PC-9 (cell line): ENCODE results near the gene SELENOI. TPM values are rescaled to one million over a fixed set of nuclear protein-coding genes. Genes with fewer than 3 reads are reported as not detected.
A peak's percentile ranks its signal among the peaks of the same experiment; 100 is the strongest.

Experiments used
- BruUV-seq: library from RNA; stranded (reverse); fragments of 400-500 nt; replicated peaks from 2 replicates; lab custom pipeline; 2021; lab: Mats Ljungman, UMichigan
- CTCF ChIA-PET: fragments of 300-600 bp; sonication (Branson Sonifier 250); formaldehyde crosslinking; loops from one replicate; lab custom pipeline; 2022; ENCODE audit warnings: antibody characterized with exemption; lab: Charles Lee
- POLR2A ChIA-PET: fragments of 300-600 bp; sonication (Branson Sonifier 250); formaldehyde crosslinking; loops from one replicate; lab custom pipeline; 2022; ENCODE audit warnings: antibody characterized with exemption; ENCODE audit not compliant: unreplicated experiment; lab: Charles Lee
- DNase-seq, 2 experiments: peaks; one replicate each; pipeline versions ENCODE4 v3.0.0 to v3.0.0-alpha.2; 2015 to 2022; ENCODE audit warnings: mixed read lengths in 1 of 2
- H2AFZ ChIP-seq: fragments of 200-600 bp; sonication (generic); 2 replicates; pipeline ENCODE4 v1.8.1; 2017; ENCODE audit warnings: antibody characterized with exemption
- H3F3A ChIP-seq: fragments of 200-600 bp; sonication (generic); 2 replicates; pipeline ENCODE4 v1.8.1; 2017; ENCODE audit warnings: antibody characterized with exemption, mild to moderate bottlenecking, low read depth; ENCODE audit not compliant: insufficient read depth
- H3K27ac ChIP-seq: fragments of 200-600 bp; sonication (generic); 2 replicates; pipeline ENCODE4 v1.6.1; 2016; ENCODE audit warnings: mixed run types
- H3K27me3 ChIP-seq: fragments of 200-600 bp; sonication (generic); 2 replicates; pipeline ENCODE4 v1.6.1; 2016; ENCODE audit warnings: low read depth, mixed run types; ENCODE audit not compliant: insufficient read depth
- H3K36me3 ChIP-seq: fragments of 200-600 bp; sonication (generic); 2 replicates; pipeline ENCODE4 v1.6.1; 2016; ENCODE audit warnings: low read depth, mixed run types
- H3K4me1 ChIP-seq: fragments of 200-600 bp; sonication (generic); replicated peaks from 2 replicates; pipeline ENCODE4 v1.6.1; 2016; ENCODE audit warnings: mixed run types; ENCODE audit not compliant: insufficient read depth
- H3K4me2 ChIP-seq: fragments of 200-600 bp; sonication (generic); 2 replicates; pipeline ENCODE4 v1.6.1; 2017; ENCODE audit warnings: mixed run types
- H3K4me3 ChIP-seq: fragments of 200-600 bp; sonication (generic); 2 replicates; pipeline ENCODE4 v1.6.1; 2016; ENCODE audit warnings: mixed run types
- H3K79me2 ChIP-seq: fragments of 200-600 bp; sonication (generic); 2 replicates; pipeline ENCODE4 v1.6.1; 2017; ENCODE audit warnings: low read depth, mixed run types
- H3K9me2 ChIP-seq: fragments of 200-600 bp; sonication (generic); 2 replicates; pipeline ENCODE4 v1.8.1; 2017; ENCODE audit warnings: mild to moderate bottlenecking; ENCODE audit not compliant: insufficient read depth
- H3K9me3 ChIP-seq: fragments of 200-600 bp; sonication (generic); 2 replicates; pipeline ENCODE4 v1.8.1; 2016; ENCODE audit warnings: low read depth; ENCODE audit not compliant: insufficient read depth
- H4K20me1 ChIP-seq: fragments of 200-600 bp; sonication (generic); 2 replicates; pipeline ENCODE4 v1.8.1; 2017; ENCODE audit not compliant: insufficient read depth
- EZH2 ChIP-seq: fragments of 200-600 bp; sonication (generic); IDR thresholded peaks from 2 replicates; pipeline ENCODE4 v1.8.0; 2017; ENCODE audit warnings: antibody characterized with exemption, low read depth
- intact Hi-C: fragments of 100-400 bp; cut with micrococcal nuclease; formaldehyde crosslinking; loops from one replicate; pipeline ENCODE4 v1.10.0; 2022; ENCODE audit not compliant: unreplicated experiment
- total RNA-seq: library from RNA; stranded (reverse); gene quantifications from 2 replicates; pipeline ENCODE4 v1.2.3, GENCODE V29; 2021
- TF ChIP-seq, protein P1 (sequence below): fragments of 200-600 bp; sonication (generic); conservative IDR thresholded peaks from 2 replicates; pipeline ENCODE4 v1.6.1; 2017; ENCODE audit warnings: mixed run types, antibody characterized with exemption, mild to moderate bottlenecking, moderate library complexity

The SELENOI gene
- total RNA-seq, 1 experiment from 2014 or later = 60.8 TPM

DNA sequence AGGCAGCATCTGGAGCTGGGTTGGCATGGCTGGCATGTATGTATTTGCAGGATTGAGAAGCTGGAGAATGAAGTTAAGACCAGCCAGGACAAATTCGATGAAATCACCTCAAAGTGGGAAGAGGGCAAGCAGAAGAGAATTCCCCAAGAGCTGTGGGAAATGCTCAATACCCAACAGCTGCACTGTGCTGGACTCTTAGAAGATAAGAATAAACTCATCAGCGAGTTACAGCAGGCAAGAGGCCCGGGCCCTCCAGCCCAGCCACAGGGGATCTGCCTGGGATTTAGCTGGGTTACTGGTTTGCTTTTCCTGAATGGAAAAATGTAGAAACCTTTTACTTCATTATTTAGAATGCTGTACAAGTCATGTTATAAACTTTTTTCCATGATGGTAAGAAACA, 78.3 kb downstream of the SELENOI start:
- ChIA-PET CTCF (no interaction called here), POLR2A (no interaction called here)
- BruUV-seq = no TSS peak
- Histone ChIP-seq H3K36me3 (no peaks in the 10 kb centered on the region), H4K20me1 (no peaks in the 10 kb centered on the region), H3K4me2 (no peak overlapping the region), H3K4me3 (no peak overlapping the region), H2AFZ (no peak overlapping the region), H3F3A (no peaks in the 10 kb centered on the region), H3K9me3 (no peaks in the 10 kb centered on the region), H3K79me2 (no peaks in the 10 kb centered on the region), H3K27ac (no peak overlapping the region), H3K27me3 (no peaks in the 10 kb centered on the region), H3K9me2 (no peaks in the 10 kb centered on the region), H3K4me1 (no peaks in the 10 kb centered on the region)
- DNase-seq = no peak
- intact Hi-C loops = no loop called here
- TF ChIP-seq, protein P1, sequence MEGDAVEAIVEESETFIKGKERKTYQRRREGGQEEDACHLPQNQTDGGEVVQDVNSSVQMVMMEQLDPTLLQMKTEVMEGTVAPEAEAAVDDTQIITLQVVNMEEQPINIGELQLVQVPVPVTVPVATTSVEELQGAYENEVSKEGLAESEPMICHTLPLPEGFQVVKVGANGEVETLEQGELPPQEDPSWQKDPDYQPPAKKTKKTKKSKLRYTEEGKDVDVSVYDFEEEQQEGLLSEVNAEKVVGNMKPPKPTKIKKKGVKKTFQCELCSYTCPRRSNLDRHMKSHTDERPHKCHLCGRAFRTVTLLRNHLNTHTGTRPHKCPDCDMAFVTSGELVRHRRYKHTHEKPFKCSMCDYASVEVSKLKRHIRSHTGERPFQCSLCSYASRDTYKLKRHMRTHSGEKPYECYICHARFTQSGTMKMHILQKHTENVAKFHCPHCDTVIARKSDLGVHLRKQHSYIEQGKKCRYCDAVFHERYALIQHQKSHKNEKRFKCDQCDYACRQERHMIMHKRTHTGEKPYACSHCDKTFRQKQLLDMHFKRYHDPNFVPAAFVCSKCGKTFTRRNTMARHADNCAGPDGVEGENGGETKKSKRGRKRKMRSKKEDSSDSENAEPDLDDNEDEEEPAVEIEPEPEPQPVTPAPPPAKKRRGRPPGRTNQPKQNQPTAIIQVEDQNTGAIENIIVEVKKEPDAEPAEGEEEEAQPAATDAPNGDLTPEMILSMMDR = no peak
- TF ChIP-seq EZH2 = no peak

DNA sequence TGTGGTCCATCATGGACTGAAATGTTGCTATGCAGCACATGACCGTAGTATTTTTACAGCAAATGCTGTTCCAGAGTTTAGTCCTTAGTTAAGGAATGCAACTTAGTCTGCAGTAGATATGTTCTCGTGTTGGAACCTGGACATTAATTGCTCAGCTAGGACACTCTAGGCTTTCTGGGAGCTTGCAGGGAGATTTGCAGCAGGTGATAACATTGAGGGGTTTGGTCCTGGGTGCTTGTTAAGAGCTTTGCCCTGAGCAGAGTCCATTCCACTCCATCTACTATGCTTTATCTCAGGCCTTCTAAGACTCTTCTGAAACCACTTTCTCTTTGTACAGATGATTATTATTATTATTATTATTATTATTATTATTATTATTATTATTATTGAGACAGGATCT, 82.9 kb downstream of the SELENOI start:
- TF ChIP-seq, protein P1 = no peak
- POLR2A ChIA-PET = no interaction called here
- CTCF ChIA-PET = no interaction called here

DNA sequence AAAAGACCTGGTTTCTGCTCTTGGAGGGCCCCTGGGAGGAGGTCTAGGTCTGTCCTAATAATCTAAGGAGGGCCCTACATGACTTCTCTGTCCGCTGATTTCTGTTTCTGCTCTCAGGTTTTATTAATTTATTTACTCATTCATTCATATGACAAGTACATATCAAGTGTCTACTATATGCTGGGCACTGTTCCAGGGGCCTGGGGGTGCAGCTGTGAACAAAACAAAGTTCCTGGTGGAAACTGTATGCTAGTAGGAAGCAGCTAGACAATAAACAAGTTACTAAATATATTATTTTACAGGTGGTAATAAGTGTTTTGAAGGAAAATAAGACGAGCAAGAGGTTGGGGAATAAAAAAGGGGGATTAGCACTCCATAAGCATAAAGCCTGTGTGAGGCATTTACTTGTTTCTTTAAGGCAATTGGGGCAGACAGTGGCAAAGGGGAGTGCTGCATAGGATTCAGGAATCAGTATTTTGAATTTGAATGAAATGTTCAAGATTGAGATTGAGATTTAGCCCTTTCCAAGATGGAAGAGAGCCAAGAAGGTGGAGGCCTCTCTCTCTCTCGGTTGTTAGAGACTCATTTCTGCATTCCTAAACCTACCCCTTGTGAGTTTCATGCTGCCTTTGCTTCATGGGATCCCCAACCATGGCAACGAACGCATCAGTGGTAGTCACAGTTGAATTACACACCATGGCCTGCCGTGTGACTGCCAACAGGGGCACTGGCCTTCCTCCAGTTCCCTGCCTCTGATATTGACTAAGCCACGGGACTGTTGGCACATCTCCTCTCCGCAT, 84.0 kb downstream of the SELENOI start:
- Histone ChIP-seq H4K20me1 (no peaks in the 10 kb centered on the region), H2AFZ (no peak overlapping the region), H3K4me3 (no peak overlapping the region), H3F3A (no peaks in the 10 kb centered on the region), H3K27me3 (no peaks in the 10 kb centered on the region), H3K4me1 (peaks cover 6% of the 10 kb centered on the region), H3K79me2 (no peaks in the 10 kb centered on the region), H3K27ac (no peak overlapping the region), H3K9me3 (no peaks in the 10 kb centered on the region), H3K36me3 (no peaks in the 10 kb centered on the region), H3K9me2 (no peaks in the 10 kb centered on the region), H3K4me2 (no peak overlapping the region)
- no peak for TF ChIP-seq EZH2
- intact Hi-C loops = no loop called here
- DNase-seq = peak in 1 of 2 experiments; percentile 34
- CTCF ChIA-PET = interaction anchor here (0.9 kb wide), 1 partner anchor 148 kb away, joined by 4 read pairs; no protein-coding TSS in a partner anchor
- POLR2A ChIA-PET = interaction anchor here (0.6 to 0.7 kb wide), 3 partner anchors 84 to 315 kb away, joined by 3 read pairs; partner anchors contain the start of gene SELENOI
- BruUV-seq = no TSS peak

More for the DNA sequence above, 82.9 kb downstream of the SELENOI start:
- Histone ChIP-seq H3K27me3 (no peaks in the 10 kb centered on the region), H4K20me1 (no peaks in the 10 kb centered on the region), H3K4me1 (peaks cover 4% of the 10 kb centered on the region; the same call in 1 of the 2 replicates), H2AFZ (no peak overlapping the region), H3K9me3 (no peaks in the 10 kb centered on the region), H3K4me2 (no peak overlapping the region), H3K27ac (no peak overlapping the region), H3K9me2 (no peaks in the 10 kb centered on the region), H3K36me3 (no peaks in the 10 kb centered on the region), H3K79me2 (no peaks in the 10 kb centered on the region), H3K4me3 (no peak overlapping the region), H3F3A (no peaks in the 10 kb centered on the region)
- intact Hi-C loops = no loop called here
- no TSS peak for BruUV-seq
- no peak for DNase-seq
